Vagina (tissue), 2 donors: ENCODE data around the gene NABP1. TPM values are rescaled to one million over a fixed set of nuclear protein-coding genes. Genes with fewer than 3 reads are reported as not detected.

Source experiments
- DNase-seq, 2 donors: peaks; one replicate each; pipeline ENCODE4 v3.0.0-alpha.2; 2017; ENCODE audit errors: extremely low spot score in 2 of 2
- H3K27ac ChIP-seq: fragments of 200-600 bp; sonication (generic); one replicate; pipeline ENCODE4 v1.5.1; 2019
- H3K27me3 ChIP-seq: fragments of 200-600 bp; sonication (generic); one replicate; pipeline ENCODE4 v1.5.1; 2019
- H3K36me3 ChIP-seq, 2 donors: fragments of 200-600 bp; sonication (generic); one replicate each; pipeline ENCODE4 v1.5.1; 2017 to 2019
- H3K4me1 ChIP-seq: fragments of 200-600 bp; sonication (generic); one replicate; pipeline ENCODE4 v1.5.1; 2019
- H3K4me3 ChIP-seq, 2 donors: fragments of 200-600 bp; sonication (generic); 1 replicate in 1 of 2; 2 replicates in 1 of 2; pipeline ENCODE4 v1.5.1; 2016 to 2019
- H3K9me3 ChIP-seq: fragments of 200-600 bp; sonication (generic); one replicate; pipeline ENCODE4 v1.5.1; 2019
- CTCF ChIP-seq, 3 experiments: fragments of 450-650 bp in 2 of 3; fragments of 200-600 bp in 1 of 3; sonication (generic) in 1 of 3; IDR thresholded peaks; one replicate each; pipeline ENCODE4 v1.5.1; 2017 to 2019; ENCODE audit warnings: antibody characterized with exemption in 3 of 3, mild to moderate bottlenecking in 2 of 3, moderate library complexity in 2 of 3
- POLR2A ChIP-seq, 2 donors: fragments of 450-650 bp; IDR thresholded peaks; one replicate each; pipeline ENCODE4 v1.6.1; 2017; ENCODE audit warnings: antibody characterized with exemption in 2 of 2, mild to moderate bottlenecking in 2 of 2, moderate library complexity in 2 of 2
- POLR2AphosphoS5 ChIP-seq, 2 donors: sonication (generic); formaldehyde crosslinking; IDR thresholded peaks; one replicate each; pipeline ENCODE4 v1.9.0; 2017; ENCODE audit warnings: antibody characterized with exemption in 2 of 2, mild to moderate bottlenecking in 2 of 2, low read depth in 1 of 2; ENCODE audit not compliant: insufficient read depth in 1 of 2
- intact Hi-C: fragments of 100-400 bp; cut with DNase I; formaldehyde crosslinking; loops from one replicate; pipeline ENCODE4 v1.15.1; 2023
- total RNA-seq: library from RNA; depleted of rRNA; stranded (reverse); fragments of >200 nt; gene quantifications from one replicate; pipeline ENCODE4 v1.2.3, GENCODE V29; 2016

The NABP1 gene
- total RNA-seq, 1 donor from 2014 or later = 35.1 TPM

GRCh38 chr2:191657977-191658376 lies 20.0 kb upstream of the NABP1 start:
- TF ChIP-seq POLR2AphosphoS5 (IDR thresholded peaks at IDR 0.05; ENCODE audit: insufficient read depth in 1 of 2, low read depth in 1 of 2) = no peak
- TF ChIP-seq CTCF (IDR thresholded peaks at IDR 0.05) = no peak
- TF ChIP-seq POLR2A (IDR thresholded peaks at IDR 0.05) = no peak
- intact Hi-C loops = no loop called here
- no peak overlapping the region for H3K27ac ChIP-seq
- H3K9me3 ChIP-seq = no peaks in the 10 kb centered on the region
- H3K4me1 ChIP-seq = peaks cover 5% of the 10 kb centered on the region
- no peak for DNase-seq
- H3K4me3 ChIP-seq = no peak overlapping the region
- H3K36me3 ChIP-seq = no peaks in the 10 kb centered on the region
- no peaks in the 10 kb centered on the region for H3K27me3 ChIP-seq

- no peak for DNase-seq
- intact Hi-C loops = no loop called here
- TF ChIP-seq POLR2A (IDR thresholded peaks at IDR 0.05) = no peak
- peaks cover 5% of the 10 kb centered on the region for H3K4me1 ChIP-seq
- no peak overlapping the region for H3K27ac ChIP-seq
- H3K4me3 ChIP-seq = no peak overlapping the region
- no peaks in the 10 kb centered on the region for H3K27me3 ChIP-seq
- no peaks in the 10 kb centered on the region for H3K36me3 ChIP-seq
- no peaks in the 10 kb centered on the region for H3K9me3 ChIP-seq
These were observed 18.7 kb upstream of the NABP1 start for GRCh38 chr2:191659198-191659597.

GRCh38 chr2:191660575-191660974 lies 17.4 kb upstream of the NABP1 start:
- Histone ChIP-seq H3K9me3 (no peaks in the 10 kb centered on the region), H3K4me1 (peaks cover 5% of the 10 kb centered on the region), H3K27ac (no peak overlapping the region), H3K4me3 (no peak overlapping the region), H3K36me3 (no peaks in the 10 kb centered on the region), H3K27me3 (no peaks in the 10 kb centered on the region)
- no peak for DNase-seq
- intact Hi-C loops = loop anchor here (5.0 kb wide), 1 partner anchor 652 kb away; no protein-coding TSS in a partner anchor
- TF ChIP-seq CTCF (IDR thresholded peaks at IDR 0.05) = no peak
- no peak for TF ChIP-seq POLR2A (IDR thresholded peaks at IDR 0.05)
- TF ChIP-seq POLR2AphosphoS5 (IDR thresholded peaks at IDR 0.05; ENCODE audit: insufficient read depth in 1 of 2, low read depth in 1 of 2) = no peak

- no peaks in the 10 kb centered on the region for H3K27me3 ChIP-seq
- H3K4me1 ChIP-seq = peaks cover 5% of the 10 kb centered on the region
- H3K4me3 ChIP-seq = no peak overlapping the region
- DNase-seq = no peak
- no peak overlapping the region for H3K27ac ChIP-seq
- TF ChIP-seq CTCF (IDR thresholded peaks at IDR 0.05) (no peak), POLR2A (IDR thresholded peaks at IDR 0.05) (no peak), POLR2AphosphoS5 (IDR thresholded peaks at IDR 0.05; ENCODE audit: insufficient read depth in 1 of 2, low read depth in 1 of 2) (no peak)
- H3K36me3 ChIP-seq = no peaks in the 10 kb centered on the region
- intact Hi-C loops = loop anchor here (5.0 kb wide), 1 partner anchor 651 kb away; no protein-coding TSS in a partner anchor
- H3K9me3 ChIP-seq = no peaks in the 10 kb centered on the region
These were observed 16.6 kb upstream of the NABP1 start for GRCh38 chr2:191661097-191661924.

GRCh38 chr2:191664823-191665677 lies 12.9 kb upstream of the NABP1 start:
- Histone ChIP-seq H3K4me3 (no peak overlapping the region), H3K27me3 (no peaks in the 10 kb centered on the region), H3K9me3 (no peaks in the 10 kb centered on the region), H3K36me3 (no peaks in the 10 kb centered on the region), H3K4me1 (no peaks in the 10 kb centered on the region), H3K27ac (no peak overlapping the region)
- TF ChIP-seq CTCF (IDR thresholded peaks at IDR 0.05) = no peak
- TF ChIP-seq POLR2A (IDR thresholded peaks at IDR 0.05) = no peak
- TF ChIP-seq POLR2AphosphoS5 (IDR thresholded peaks at IDR 0.05; ENCODE audit: insufficient read depth in 1 of 2, low read depth in 1 of 2) = no peak
- DNase-seq = no peak
- intact Hi-C loops = loop anchor here (5.0 kb wide), 1 partner anchor 647 kb away; no protein-coding TSS in a partner anchor
